Frontal cortex (tissue), 4 donors: ENCODE results near the gene SMAD2. TPM values are rescaled to one million over a fixed set of nuclear protein-coding genes. Genes with fewer than 3 reads are reported as not detected.

Source experiments
- DNase-seq, 2 donors: peaks; one replicate each; pipeline ENCODE4 v3.0.0; 2012; ENCODE audit warnings: low spot score in 2 of 2
- FAIRE-seq: peaks from 2 replicates; lab custom pipeline; 2012; peaks lifted over from hg19 to GRCh38; lab: Jason Lieb, UNC
- total RNA-seq: library from RNA; depleted of rRNA; stranded (reverse); fragments of >200 nt; gene quantifications from one replicate; pipeline ENCODE4 v1.2.3, GENCODE V29; 2014
- donor health status: control.
- donor health status: control.
- donor health status: control.

The SMAD2 gene
- total RNA-seq, 1 donor from 2014 or later, result 45.2 TPM

DNA sequence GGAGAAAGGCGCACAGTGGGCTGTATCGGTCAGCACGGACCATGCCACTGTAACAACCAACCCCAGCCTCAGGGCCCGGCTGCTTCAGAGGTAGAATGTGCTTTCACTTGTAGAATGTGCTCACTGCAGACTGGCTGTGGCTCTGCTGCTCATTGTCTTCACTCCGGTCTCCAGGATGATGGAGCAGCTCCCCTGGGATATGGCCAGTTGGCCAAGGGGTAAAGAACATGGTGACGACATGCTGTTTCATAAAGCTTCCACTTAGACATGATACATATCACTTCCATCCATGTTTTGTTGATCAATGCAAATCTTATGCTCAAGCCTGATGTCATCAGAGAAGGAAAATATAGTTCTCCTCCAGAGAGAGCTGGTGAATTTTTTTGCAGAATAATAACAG is 127.7 kb downstream of the SMAD2 start:
- DNase-seq, result no peak
- no peak for FAIRE-seq

DNA sequence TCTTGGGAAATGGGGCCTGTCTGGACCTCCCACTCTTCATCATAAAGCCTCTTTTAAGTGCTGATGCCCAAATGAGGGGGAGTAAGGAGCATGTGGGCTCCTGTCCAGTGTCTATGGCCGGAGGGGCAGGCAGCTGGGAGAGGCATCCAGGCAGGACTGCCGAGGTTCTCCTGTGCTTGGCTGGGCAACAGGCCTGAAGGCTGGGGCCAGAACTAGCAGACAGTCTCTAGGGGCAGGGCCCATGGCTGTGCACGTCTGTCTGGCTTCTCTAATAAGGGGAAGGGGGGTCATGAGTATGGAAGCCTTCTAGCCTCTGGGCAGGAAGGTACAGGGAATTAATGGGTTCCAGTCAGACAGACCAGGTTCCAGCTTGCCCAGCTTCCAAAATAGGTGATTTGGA is 128.6 kb downstream of the SMAD2 start:
- DNase-seq (no peak), FAIRE-seq (no peak)

DNA sequence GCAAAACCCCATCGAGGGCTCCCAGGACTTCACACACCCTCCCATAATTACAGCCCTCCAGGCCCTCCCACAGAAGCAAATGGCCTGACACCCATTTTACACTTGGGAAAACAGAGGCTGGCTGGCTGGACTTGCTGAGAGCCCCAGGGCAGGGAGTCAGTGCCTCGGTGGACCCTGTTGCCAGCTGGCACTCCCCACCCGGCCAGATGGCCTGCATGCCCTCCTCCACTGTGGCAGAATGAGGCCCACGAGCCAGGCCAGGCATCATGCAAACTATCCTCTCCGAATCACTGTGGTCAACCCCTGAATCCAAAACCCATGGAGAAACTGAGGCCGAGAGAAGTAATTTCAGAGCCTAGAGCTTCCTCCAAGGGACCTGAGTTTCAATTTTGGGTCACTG is 129.7 kb downstream of the SMAD2 start:
- DNase-seq, result no peak
- no peak for FAIRE-seq

DNA sequence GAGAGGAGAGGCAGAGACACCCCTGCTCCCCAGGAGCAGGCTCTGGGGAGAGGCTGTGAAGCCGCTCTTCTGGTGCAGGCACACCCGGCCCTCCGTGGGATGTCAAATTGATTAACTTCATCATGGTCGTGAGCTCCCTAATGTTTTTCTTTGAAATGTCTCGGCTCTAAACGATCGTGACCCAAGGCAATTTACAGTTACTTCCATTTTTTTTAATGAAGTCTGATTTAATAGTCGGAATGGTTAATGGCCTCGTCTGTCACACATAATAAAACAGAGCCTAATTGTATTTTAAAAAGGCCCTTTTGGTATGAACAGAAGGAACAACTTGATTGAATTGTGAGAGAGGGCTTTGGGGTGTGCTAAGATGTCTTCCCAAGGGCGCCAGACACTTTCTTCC is 130.2 kb downstream of the SMAD2 start:
- DNase-seq (no peak), FAIRE-seq (no peak)

DNA sequence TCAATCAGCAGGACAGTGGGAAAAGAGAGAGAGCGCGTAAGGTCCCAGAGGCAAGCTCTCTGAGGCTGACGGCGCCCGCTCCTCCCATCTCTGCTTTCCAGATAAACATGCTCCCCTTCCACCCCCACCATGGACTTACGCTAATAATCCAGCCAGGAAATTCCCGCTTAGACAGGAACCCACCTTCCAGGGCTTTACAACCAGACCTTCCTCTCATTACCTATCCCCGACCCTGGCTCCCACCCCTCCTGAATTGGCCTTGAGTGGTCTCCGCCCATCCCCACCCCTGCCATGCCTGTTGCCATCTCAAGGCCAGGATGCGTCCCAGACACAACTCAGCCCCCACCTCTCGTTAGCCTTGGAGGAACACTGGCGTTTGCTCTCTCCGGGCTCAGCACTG is 131.1 kb downstream of the SMAD2 start:
- DNase-seq (no peak), FAIRE-seq (no peak)

DNA sequence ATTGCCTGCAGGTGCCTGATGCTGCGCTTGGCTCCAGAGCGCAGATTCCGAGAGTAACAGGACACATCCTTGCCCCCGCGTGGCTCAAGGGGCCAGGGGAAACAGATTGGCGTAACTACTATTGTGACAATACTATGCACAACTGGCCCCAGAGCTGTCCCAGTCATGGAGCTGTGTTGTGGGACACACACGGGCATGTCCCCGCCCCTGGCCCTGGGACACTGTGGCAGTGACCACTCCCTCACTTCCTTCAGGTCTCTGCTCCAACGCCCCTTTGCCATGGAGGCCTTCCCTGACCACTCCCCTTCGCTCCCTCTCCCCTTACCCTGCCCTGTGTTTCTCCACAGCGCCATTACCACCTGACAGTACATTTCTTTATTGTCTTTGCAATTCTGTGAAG is 132.1 kb downstream of the SMAD2 start:
- no peak for DNase-seq
- FAIRE-seq, result no peak

DNA sequence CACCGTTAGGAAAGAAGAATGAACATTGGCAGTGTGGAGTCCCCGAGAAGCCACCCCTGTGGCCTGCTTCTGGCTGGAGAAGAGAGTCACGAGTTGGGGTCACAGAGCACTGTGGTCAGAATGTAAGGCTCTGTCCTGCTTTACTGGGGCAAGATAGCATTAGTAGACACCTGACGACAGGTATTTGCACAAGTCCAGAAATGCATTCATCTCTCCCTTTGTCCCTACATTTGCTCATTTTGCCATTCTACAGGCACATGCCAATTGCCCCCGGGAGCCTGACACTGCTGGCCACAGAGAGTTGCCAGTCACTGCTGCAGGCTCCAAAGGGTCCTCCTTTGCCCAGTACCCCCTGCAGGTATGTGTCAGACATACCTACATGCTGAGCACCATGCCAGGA is 133.3 kb downstream of the SMAD2 start:
- DNase-seq, result no peak

DNA sequence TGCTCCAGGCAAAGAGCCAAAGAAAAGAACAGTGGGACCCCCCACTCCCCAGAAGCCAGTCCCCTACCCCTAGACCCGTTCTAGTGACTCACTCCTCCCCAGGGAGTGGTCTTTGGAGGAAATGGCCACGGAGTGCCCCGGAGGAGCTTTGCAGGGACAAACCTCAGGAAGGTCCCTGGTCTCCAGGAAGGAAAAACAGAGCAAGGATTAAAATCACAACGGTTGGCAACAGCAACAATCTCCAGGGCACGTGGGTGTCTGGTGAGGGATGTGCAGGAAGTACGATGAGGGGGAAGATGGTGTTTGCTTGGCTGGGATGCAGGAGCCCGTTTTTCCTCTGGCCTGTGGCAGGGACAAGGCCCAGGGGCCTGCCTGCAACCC is 135.0 kb downstream of the SMAD2 start:
- no peak for DNase-seq
- no peak for FAIRE-seq

More for the DNA sequence above, 133.3 kb downstream of the SMAD2 start:
- FAIRE-seq, result no peak

DNA sequence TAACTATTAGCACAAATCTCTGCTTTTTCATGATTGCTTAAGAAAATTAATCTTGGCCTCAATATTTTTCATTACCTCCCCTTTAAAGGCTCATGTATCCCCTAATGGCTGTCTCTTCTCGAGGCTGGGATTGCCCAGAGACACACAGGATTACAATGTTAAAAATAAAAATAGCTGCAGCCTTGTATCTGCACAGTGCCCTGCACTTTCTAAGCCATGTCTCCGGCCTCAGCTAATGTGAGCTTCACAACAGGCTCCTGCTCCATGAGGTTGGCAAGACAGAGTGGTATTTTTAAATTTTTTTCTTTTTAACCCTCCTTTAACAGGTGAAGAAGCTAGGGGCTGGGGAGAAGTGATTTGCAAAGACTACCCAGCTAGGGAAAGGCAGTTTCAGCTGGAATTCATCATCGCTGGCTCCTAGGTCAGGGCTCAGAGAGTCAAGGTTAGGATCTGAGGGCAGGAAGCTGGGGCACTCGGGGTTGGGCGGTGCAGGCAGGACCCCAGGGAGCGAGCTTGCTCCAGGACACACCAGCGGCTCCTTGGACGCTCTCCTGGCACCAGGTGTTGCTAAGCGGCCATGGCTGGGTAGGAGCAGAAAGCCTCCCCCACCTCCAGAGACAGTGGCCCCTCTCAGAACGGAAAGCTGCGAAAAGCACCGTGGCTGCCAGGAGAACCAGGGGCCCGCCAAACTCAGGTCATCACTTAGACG is 135.6 kb downstream of the SMAD2 start:
- DNase-seq, result no peak
- no peak for FAIRE-seq

DNA sequence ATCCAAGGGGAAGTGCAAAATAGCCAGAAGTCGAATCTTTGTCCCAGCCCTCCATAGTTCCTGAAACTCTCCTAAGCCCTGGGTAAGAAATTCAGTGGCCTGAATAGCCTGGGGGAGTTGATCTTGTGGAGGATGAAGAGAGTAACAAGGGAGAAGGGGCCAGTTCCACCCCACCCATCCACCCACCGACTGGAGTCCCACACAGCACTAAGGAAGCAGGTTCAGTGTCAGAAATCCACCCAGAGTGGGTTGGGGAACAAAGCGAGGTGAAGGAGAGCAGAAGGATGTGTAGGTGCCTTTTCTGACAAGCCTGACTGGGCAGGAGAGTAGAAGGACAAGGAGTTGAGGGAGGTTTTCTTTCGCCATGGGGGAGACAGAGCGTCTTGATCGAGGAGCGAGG is 136.8 kb downstream of the SMAD2 start:
- no peak for FAIRE-seq
- no peak for DNase-seq

DNA sequence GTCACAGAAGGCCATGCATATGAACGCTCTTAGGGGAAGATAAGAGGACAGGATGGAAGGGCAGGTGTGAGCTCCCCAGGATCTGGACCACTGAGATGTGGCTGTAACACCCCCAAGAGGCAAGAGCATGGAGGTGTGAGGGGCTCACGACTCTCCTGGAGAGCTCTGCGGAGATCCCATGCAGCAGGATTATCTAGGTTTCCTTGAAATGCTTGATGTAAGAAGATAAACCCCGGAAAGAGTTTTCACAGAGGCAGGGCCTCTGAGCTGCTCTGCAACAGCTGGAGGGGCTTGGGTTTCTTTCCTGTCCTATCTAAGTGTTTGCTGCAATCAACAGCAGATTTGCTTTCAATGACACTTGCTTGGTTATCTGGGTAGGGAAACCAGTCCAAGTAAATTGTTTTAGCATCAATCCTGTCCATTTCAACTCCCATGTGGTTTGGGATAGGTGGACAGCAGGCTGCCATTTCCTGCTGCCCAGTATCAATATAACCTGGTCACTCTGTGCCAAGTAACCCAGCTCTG is 138.9 kb downstream of the SMAD2 start:
- FAIRE-seq (no peak), DNase-seq (no peak)

DNA sequence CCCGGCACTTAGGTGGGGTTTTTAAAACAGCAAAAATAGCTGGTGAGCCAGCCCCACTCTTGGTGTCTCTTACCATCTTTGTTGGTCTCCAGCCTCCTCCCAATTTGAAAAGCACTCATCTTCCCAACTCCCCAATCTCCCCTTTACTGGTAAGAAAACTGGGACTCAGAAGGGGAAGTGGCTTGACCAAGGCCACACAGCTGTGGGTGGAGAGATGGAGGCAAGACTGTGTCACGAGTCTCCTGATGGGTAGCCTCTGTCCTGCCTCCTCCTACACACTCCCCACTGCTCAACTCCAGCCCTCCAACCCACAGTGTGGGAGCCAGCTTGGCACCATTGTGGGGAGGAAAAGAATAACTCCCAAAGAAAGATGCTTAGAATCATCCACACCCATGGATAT is 140.4 kb downstream of the SMAD2 start:
- DNase-seq (no peak), FAIRE-seq (no peak)

DNA sequence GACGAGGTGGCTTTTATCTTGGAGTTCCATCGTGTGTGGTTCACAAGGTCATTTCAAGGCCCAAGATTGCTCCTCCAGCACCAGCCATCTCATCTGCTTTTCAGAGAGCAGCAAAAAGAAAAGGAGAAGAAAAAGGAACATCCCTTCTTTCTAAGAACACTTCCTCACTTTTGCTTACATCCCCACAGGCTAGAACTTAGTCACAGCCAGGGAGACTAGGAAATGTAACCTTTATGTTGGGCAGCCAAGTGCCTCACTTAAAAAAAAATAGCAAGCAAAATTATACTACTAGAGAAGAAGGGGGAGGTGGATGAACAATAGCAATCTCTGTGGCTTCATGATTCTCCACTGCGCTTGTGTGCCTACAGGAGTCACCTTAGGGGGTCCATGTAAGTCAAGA is 141.8 kb downstream of the SMAD2 start:
- no peak for DNase-seq
- no peak for FAIRE-seq

DNA sequence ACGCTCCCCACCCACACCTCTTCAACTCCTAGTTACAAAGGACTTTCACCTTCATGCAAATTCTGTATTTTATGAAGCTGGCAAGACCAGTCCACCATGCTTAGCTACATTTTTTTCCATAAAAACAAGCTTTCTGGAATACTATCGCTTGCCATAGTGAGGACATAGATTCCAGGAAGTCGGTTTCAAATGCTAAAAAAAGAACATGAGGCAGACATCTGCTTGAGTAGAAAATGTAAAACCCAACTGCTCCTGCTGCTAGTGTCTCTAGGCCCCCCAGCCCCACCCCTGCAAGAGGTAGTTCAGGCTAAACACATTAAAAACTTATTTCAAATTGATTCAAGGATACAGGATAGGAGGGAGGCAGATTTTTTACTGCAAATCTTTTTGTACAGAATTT is 148.9 kb downstream of the SMAD2 start:
- FAIRE-seq, result no peak
- DNase-seq, result no peak

DNA sequence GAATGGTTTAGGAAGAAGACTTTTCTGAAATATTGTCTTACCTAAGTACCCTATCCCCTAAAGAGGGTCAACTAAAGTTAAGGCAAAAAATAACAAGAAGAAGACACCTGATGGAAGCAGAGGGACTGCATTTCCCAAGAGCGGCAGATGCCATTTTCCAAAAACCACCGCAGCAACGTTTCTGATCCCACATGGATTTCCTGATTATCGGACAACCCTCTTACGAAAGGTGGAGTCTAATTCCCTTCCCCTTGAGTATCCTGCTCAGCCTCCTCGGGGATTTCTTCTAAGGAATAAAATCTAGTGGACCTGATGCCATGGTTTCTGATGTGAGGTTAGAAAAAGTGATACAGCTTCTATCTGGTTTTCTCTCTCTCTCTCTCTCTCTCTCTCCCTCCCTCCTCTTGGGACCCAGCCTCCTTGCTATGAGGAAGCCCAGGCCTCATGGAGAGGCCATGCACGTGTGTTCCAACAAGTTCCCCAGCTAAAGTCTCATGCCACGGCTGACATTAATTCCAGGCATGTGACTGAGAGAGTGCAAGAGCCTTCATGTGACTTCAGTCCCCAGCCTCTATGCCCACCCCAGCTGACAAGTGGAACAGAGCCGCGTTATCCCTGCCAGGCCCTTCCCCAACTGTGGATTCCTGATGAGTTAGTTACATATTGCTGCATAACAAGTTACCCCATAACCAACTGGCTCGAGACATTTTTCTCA is 150.3 kb downstream of the SMAD2 start:
- FAIRE-seq, result no peak
- no peak for DNase-seq

DNA sequence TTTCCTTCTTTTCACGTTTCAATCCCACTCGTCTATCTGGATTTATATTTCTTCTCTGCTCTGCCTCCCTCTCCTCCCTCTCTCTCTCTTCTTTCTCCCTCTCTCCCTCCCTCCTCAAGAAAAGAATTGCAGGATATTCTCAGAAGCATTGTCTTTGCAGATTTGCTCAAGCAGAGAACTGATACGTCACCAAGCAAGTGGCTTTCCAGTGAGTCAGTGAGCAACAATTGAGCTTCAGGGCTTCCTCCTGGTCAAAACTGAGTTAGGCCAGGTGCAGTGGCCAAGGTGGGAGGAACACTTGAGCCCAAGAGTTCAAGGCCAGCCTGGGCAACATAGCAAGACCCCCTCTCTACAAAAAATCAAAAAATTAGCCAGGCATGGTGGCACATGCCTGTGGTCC is 151.1 kb downstream of the SMAD2 start:
- DNase-seq (no peak), FAIRE-seq (no peak)

DNA sequence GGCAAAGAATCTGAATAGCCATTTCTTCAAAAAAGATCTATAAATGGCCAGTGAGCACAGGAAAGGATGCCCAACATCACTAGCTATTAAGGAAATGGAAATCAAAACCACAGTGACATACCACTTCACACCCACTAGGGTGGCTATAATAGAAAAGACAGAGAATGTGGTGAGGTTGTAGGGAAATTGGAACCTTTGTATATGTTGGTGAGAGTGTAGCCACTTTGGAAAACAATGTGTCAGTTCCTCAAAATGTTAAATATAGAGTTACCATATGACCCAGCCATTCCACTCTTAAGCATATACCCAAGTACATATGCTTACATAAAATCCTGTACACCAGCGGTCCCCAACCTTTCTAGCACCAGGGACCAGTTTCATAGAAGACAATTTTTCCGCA is 152.8 kb downstream of the SMAD2 start:
- no peak for FAIRE-seq
- no peak for DNase-seq

DNA sequence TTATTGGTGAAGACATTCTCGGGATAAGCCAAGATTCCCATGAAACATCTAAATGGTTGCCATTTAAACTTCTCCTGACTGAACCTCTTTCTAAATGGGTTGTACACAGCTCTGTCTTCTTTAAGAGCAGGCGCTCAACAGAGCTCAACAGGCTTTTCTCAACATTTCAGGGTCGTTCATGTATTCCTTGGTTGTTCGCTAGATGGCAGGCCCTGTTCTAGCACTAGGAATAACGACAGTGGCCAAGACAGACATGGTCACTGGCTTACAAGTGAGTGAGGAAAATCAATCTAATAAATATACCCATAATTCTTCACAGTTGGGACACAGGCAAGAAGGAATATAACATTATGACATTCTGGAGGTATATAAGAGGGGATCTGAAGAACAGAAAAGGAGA is 154.5 kb downstream of the SMAD2 start:
- no peak for DNase-seq
- FAIRE-seq, result no peak

DNA sequence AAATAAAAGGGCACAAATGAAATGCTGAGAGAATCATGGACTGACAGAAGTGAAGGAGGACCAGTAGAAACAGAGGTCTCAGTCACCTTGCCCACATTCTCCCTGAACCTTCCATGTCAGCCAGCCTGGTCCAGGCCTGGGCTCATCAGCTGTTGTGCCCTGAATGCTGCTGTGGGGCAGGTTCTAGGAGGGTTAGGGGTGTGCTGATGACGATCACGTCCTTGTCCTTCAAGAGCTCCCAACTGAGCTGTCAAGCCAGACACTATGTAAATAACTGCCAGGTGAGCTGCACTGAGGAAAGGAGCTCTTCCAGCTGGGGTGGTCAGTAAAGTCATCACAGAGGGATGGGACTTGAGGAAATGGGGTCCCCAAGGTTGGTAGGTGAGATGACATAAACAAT is 156.5 kb downstream of the SMAD2 start:
- FAIRE-seq, result no peak
- no peak for DNase-seq

DNA sequence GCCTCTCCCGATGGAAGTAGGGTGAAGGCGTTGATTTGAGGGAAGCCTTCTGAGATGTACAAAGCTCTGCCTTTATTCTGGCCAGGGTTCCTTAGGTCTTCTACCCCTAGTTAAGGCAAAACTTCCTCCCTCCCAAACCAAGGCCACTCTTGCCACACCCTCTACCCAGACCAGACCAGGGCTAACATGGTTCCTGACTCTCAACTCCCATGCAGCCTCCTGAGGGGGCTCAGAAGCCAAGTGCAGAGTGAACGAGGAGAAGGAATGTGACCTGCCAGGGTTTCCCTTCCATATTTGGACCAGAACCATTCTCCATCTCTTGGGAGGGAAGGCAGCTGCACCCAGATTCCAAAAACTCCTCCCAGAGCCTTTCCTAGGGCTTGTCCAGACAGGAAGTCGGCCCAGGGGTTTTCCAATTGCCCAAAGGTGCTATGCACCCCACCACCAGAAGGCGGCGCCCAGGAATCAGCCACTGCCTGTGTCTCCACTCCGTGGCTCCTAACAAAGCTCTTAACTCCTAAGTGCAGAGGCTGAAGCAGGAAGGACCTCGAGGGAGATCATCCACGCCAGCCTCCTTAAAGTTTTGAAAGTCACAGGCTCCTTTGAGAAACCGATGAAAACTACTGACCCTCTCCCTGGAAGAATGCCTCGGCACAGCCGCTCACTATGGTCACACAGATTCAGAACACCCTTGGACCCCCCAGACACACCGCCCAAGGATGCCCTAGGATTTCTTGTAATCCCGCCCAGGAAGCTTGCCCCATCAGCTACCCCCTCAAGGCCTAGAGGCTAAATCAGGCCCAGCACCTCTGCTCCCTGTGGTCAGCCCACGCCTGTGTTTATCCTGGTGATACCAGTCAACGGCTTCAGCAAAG is 157.8 kb downstream of the SMAD2 start:
- DNase-seq (no peak), FAIRE-seq (no peak)

DNA sequence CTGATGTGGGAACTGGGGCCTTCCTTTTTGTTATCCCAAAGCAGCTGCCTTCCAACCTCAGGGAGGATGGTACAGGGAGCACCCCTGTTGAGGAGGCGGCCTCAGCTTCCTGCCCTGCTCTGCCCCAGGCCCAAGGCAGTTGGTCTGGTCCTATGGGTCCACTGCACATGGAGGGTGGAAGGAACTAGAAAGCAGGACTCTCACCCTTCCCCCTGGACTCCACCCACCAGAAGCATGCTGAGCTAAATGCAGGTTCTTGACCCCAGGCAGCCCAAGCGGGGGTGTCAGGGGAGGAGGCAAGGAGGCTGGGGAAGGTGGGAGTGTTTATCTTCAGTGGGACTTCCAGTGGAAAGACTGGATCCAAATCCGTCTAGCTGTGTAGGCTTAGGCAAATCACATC is 158.5 kb downstream of the SMAD2 start:
- FAIRE-seq, result no peak
- DNase-seq, result no peak
